SKM-1 (cell line): ENCODE results near the gene PSD.
"Not testable (repeated sequence)": the region's sequence is repeated elsewhere in the genome, so short reads cannot be mapped to it uniquely, and the experiment has no call there.

ENCODE experiments used
- DNase-seq: peaks from one replicate; lab custom pipeline; 2025; ENCODE audit not compliant: unreplicated experiment; lab: John Stamatoyannopoulos, UW

The PSD gene

GRCh38 chr10:102418622-102419268, at the start of gene PSD:
Gene PSD, minus strand, starts transcription at chr10:102418785. Its CDS starts 1,747 bp downstream, at chr10:102417038.
- no peak for DNase-seq

GRCh38 chr10:102467971-102468438, 49.4 kb upstream of the PSD start:
- DNase-seq, result peak; percentile 87

GRCh38 chr10:102467318-102467717, 48.7 kb upstream of the PSD start:
- DNase-seq, result no peak

GRCh38 chr10:102465466-102465865, 46.9 kb upstream of the PSD start:
- no peak for DNase-seq

- no peak for DNase-seq
Measured at GRCh38 chr10:102463983-102464382, 45.4 kb upstream of the PSD start.

- no peak for DNase-seq
Measured at GRCh38 chr10:102462512-102463054, 44.0 kb upstream of the PSD start.

- peak; percentile 68 for DNase-seq
Measured at GRCh38 chr10:102461187-102462054, 42.8 kb upstream of the PSD start.

GRCh38 chr10:102460836-102461186, 42.2 kb upstream of the PSD start:
- no peak for DNase-seq

- DNase-seq, result no peak
Measured at GRCh38 chr10:102458656-102459055, 40.1 kb upstream of the PSD start.

- no peak for DNase-seq
Measured at GRCh38 chr10:102457591-102458150, 39.1 kb upstream of the PSD start.

GRCh38 chr10:102455893-102456471, 37.4 kb upstream of the PSD start:
- no peak for DNase-seq

GRCh38 chr10:102454662-102455487, 36.3 kb upstream of the PSD start:
- DNase-seq, result not testable (repeated sequence)

- DNase-seq, result no peak
Measured at GRCh38 chr10:102453502-102453901, 34.9 kb upstream of the PSD start.

- peak; percentile 93 for DNase-seq
Measured at GRCh38 chr10:102452672-102453340, 34.2 kb upstream of the PSD start.

GRCh38 chr10:102451105-102451969, 32.8 kb upstream of the PSD start, which contains the start of gene C10orf95:
Gene C10orf95, minus strand, starts transcription at chr10:102451543. Its CDS starts 450 bp downstream, at chr10:102451093.
- no peak for DNase-seq

GRCh38 chr10:102450374-102451104, 32.0 kb upstream of the PSD start:
- DNase-seq, result peak; percentile 69

GRCh38 chr10:102450124-102450373, 31.5 kb upstream of the PSD start:
- no peak for DNase-seq

- no peak for DNase-seq
Measured at GRCh38 chr10:102449321-102450123, 30.9 kb upstream of the PSD start.
